NT2/D1 (cell line): ENCODE measurements around the gene PPP2R3B.

ENCODE experiments used
- SUZ12 ChIP-seq: IDR thresholded peaks from 2 replicates; pipeline ENCODE4 v1.6.1; 2011; ENCODE audit not compliant: insufficient read length, insufficient read depth; ENCODE audit errors: extremely low read depth
- YY1 ChIP-seq: IDR thresholded peaks from 2 replicates; pipeline ENCODE4 v1.6.1; 2011; ENCODE audit not compliant: insufficient read length, insufficient read depth
- ZNF274 ChIP-seq: IDR thresholded peaks from 2 replicates; pipeline ENCODE4 v1.6.1; 2011; ENCODE audit warnings: mild to moderate bottlenecking, low read depth, low read length

- TF ChIP-seq SUZ12 (no peak), YY1 (no peak), ZNF274 (no peak)
These were observed 12.9 kb downstream of the PPP2R3B start for GRCh38 chrX:373641-374471.
